ENCODE measurements around the gene TWF2.
"Not testable (repeated sequence)": the region's sequence is repeated elsewhere in the genome, so short reads cannot be mapped to it uniquely, and the experiment has no call there.

TWF2 gene

DNA sequence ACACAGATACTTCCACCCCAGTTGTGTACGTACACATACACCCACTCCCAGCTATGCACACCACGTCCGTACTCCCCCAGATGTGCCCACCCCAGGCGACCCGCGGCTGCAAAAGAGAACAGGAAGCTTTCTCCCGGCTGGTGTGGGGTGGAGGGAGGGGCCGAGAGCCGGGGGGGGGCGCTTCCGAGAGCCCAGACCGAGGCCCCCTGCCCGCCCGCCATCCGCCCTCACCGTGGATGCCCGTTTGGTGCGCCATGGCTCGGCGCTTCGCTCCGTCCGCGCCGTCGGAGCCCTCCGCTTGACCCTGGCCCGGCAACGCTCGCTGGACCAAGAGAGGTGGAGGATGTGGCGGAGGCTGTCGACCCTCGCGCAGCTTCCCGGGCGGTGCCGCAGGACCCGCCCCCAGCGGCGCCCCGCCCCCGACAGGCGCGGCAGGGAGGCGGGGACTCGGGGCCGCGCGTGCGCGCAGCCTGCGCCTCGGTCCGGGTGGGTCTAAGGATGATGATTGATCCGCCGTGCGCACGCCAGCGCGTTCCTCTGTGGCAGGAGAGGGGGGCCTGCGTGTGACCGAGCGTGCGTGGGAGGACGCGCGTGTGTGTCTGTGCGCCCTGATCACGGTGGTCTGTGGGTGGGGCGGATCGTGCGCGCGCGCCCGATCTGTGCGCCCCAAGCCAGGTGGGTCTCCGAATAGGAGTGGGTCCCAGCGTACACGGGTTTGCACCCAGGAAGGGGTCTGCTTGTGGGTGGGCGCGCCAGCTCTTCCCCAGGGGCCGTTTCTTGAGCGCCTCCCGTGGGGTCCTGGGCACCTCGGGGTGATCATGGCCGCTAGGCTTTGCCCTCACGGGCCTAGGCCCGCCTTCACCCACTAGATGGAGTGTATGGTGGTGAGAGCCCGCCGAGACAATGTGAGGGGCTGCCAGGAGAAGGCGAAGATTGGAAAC, at the start of gene TWF2:
Gene TWF2 (minus strand): TSS at position 398 of the 941 bp plus-strand sequence. CDS start 142 bp downstream, at position 256.
- TF ChIP-seq, protein P1, sequence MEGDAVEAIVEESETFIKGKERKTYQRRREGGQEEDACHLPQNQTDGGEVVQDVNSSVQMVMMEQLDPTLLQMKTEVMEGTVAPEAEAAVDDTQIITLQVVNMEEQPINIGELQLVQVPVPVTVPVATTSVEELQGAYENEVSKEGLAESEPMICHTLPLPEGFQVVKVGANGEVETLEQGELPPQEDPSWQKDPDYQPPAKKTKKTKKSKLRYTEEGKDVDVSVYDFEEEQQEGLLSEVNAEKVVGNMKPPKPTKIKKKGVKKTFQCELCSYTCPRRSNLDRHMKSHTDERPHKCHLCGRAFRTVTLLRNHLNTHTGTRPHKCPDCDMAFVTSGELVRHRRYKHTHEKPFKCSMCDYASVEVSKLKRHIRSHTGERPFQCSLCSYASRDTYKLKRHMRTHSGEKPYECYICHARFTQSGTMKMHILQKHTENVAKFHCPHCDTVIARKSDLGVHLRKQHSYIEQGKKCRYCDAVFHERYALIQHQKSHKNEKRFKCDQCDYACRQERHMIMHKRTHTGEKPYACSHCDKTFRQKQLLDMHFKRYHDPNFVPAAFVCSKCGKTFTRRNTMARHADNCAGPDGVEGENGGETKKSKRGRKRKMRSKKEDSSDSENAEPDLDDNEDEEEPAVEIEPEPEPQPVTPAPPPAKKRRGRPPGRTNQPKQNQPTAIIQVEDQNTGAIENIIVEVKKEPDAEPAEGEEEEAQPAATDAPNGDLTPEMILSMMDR (IDR thresholded peaks at IDR 0.05; ENCODE audit: low read depth, low read length, missing control alignments), result peak; percentile 26
- peak within 1 kb of the TSS; percentile 66 for H3K4me3 ChIP-seq (replicated peaks; ENCODE audit: low read depth, low read length)
- no peak for DNase-seq (ENCODE audit: extremely low read depth, low read depth)

DNA sequence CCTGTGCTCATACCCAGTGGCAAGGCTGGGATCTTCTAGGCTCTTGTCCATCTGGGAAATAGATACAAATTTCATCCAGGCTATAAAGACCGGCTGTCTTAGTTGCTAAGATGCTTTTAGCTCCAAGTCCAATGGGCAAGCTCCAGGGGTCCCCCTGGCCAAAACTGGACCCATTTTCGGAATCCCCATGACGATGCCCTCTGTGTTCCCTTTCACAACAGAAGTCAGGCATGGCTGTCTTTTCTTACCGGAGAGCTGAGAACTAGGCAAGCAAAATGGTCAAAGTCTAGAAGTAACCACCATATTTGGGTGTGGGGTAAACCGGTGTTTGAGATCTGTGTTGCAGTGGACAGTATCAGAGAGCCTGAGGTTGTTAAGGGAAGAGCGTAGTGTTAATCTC, 49.7 kb upstream of the TWF2 start:
- H3K4me3 ChIP-seq (replicated peaks; ENCODE audit: low read depth, low read length), result peak overlapping the region; percentile 81
- TF ChIP-seq, protein P1 (IDR thresholded peaks at IDR 0.05; ENCODE audit: low read depth, low read length, missing control alignments), result no peak
- DNase-seq (ENCODE audit: extremely low read depth, low read depth), result no peak

DNA sequence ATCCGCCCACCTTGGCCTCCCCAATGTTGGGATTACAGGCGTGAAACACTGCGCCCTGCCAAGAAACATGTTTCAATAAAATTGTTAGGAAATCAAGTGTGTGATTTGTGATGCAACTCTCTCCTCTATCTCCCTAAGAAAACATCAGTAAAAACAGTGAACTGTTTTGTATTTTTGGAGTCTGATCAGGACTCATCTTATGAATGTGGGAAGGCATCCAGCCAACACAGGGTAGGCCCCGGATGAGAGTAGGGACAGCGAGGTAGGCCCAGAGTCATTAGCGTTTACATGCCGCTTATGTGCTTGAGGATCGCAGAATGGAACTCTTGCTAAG, 47.8 kb upstream of the TWF2 start:
- DNase-seq (ENCODE audit: extremely low read depth, low read depth), result no peak
- TF ChIP-seq, protein P1 (IDR thresholded peaks at IDR 0.05; ENCODE audit: low read depth, low read length, missing control alignments), result no peak

DNA sequence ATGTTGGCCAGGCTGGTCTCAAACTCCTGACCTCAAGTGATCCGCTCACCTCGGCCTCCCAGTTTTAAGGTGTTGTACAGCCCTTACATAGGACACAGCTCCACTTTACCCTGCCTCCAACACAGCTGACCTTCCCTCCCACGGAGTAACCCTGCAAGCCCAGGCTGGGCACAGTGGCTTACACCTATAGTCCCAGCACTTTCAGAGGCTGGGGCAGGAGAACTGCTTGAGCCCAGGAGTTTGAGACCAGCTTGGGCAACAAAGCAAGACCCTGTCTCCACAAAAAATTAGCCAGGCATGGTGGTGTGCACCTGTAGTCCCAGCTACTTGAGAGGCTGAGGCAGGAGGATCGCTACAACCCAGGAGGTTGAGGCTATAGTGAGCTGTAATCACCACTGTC, 45.1 kb upstream of the TWF2 start:
- not testable (repeated sequence) for DNase-seq (ENCODE audit: extremely low read depth, low read depth); H3K4me3 ChIP-seq (replicated peaks; ENCODE audit: low read depth, low read length)

More for the DNA sequence above, 47.8 kb upstream of the TWF2 start:
- peak overlapping the region; percentile 81 for H3K4me3 ChIP-seq (replicated peaks; ENCODE audit: low read depth, low read length)

DNA sequence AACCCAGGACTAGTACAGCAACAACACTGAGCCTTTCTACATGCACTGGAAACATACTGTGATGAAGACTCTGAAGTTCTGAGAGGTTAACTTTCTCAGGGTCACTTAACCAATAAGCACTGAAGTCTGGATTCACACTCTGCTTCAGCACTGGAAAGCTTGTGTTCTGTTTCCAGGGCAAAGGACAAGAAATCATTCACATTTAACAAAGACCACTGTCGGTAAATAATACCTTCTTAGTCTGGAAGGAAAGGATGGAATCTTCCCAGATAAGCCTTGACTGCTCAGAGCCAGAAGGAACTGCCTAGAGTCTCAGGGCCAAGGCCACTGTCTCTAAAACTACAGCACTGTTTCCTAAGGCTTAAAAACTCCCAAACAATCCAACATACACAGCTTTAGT, 44.3 kb upstream of the TWF2 start:
- TF ChIP-seq, protein P1 (IDR thresholded peaks at IDR 0.05; ENCODE audit: low read depth, low read length, missing control alignments), result no peak
- DNase-seq (ENCODE audit: extremely low read depth, low read depth), result no peak

DNA sequence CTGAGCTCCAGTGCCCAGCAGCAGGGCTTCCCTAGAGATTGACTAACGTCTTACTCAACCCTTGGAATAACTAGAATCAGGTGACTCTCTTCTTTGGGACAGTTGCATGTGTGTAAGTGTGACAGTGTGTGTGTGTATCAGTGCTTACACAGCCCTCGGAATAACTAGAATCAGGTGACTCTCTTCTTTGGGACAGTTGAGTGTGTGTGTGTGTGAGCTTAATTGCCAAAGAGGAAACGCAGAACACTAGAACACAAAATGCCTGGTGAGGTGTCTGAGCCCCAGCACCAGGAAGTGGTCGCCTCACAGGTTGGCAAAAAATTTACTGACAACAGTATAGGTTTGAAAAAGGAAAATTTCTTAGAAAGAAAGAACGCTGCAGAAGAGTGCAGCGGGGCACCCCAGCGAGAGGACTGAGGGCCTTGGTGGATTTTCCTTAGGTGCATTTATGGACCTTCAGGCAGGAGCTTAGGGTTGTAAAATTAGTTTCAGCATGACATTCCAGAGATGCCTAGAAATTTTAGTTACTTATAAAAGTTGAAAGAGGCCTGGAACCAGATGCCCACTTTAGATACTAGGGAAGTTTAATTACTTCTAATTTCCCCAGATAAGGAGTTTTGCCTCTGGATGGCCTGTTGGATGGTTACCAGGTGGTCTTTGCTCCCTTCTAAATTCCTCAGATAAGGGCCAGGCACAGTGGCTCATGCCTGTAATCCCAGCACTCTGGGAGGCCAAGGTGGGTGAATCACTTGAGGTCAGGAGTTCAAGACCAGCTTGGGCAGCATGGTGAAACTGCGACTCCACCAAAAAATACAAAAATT, 43.2 kb upstream of the TWF2 start:
- no peak for DNase-seq (ENCODE audit: extremely low read depth, low read depth)
- TF ChIP-seq, protein P1 (IDR thresholded peaks at IDR 0.05; ENCODE audit: low read depth, low read length, missing control alignments), result no peak
- H3K4me3 ChIP-seq (replicated peaks; ENCODE audit: low read depth, low read length), result no peak overlapping the region

More for the DNA sequence above, 44.3 kb upstream of the TWF2 start:
- no peak overlapping the region for H3K4me3 ChIP-seq (replicated peaks; ENCODE audit: low read depth, low read length)

DNA sequence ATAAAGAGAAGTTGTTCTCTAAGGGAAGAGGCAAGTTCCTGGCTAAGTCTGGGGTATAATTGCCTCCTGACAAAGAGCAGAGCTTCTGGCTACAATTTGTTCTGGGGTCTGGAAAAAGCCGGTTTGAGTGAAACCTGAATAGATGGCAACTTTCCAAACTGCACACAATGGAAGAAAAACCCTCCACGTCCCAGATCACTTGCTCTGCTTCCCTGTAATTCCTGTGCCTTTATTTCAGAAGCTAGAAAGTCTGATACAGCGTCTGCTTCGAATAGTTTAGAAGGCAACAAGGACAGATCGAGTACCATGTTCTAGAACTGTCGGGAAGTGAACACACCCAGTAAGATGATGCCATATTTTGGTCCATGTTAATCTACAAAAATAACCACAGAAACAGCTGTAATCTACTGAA, 41.1 kb upstream of the TWF2 start:
- no peak for DNase-seq (ENCODE audit: extremely low read depth, low read depth)
- H3K4me3 ChIP-seq (replicated peaks; ENCODE audit: low read depth, low read length), result no peak overlapping the region
- TF ChIP-seq, protein P1 (IDR thresholded peaks at IDR 0.05; ENCODE audit: low read depth, low read length, missing control alignments), result no peak

Measured in HFF-Myc (cell line).